Nephron (organoid): ENCODE data around the gene ASTN2.

Experiments used
- H3K27ac Mint-ChIP-seq, 3 experiments: 2 replicates each; pipeline ENCODE4 v1.8.0; 2020; ENCODE audit warnings: mixed read lengths in 3 of 3, mild to moderate bottlenecking in 2 of 3, moderate library complexity in 1 of 3
- H3K27me3 Mint-ChIP-seq: 2 replicates; pipeline ENCODE4 v1.8.0; 2021; ENCODE audit warnings: low read depth, mild to moderate bottlenecking, moderate library complexity, mixed read lengths
- H3K36me3 Mint-ChIP-seq: 2 replicates; pipeline ENCODE4 v1.8.0; 2020; ENCODE audit warnings: low read depth, mixed read lengths
- H3K4me1 Mint-ChIP-seq: 2 replicates; pipeline ENCODE4 v1.8.0; 2020; ENCODE audit warnings: mixed read lengths
- H3K4me3 Mint-ChIP-seq, 3 experiments: 2 replicates each; pipeline ENCODE4 v1.8.0; 2020; ENCODE audit warnings: mild to moderate bottlenecking in 3 of 3, mixed read lengths in 3 of 3, moderate library complexity in 2 of 3
- H3K9me3 Mint-ChIP-seq: 2 replicates; pipeline ENCODE4 v1.8.0; 2020; ENCODE audit warnings: mixed read lengths
- CTCF ChIP-seq, 3 experiments: fragments of 200-600 bp; sonication (generic); IDR thresholded peaks; one replicate each; pipeline ENCODE4 v1.5.0; 2021; ENCODE audit warnings: antibody characterized with exemption in 3 of 3; ENCODE audit not compliant: unreplicated experiment in 3 of 3

The ASTN2 gene

GRCh38 chr9:117317192-117317591 is 97.7 kb downstream of the ASTN2 start:
- Mint-ChIP-seq H3K27me3 (peaks cover 4% of the 10 kb centered on the region), H3K27ac (no peak overlapping the region), H3K9me3 (no peaks in the 10 kb centered on the region), H3K36me3 (no peaks in the 10 kb centered on the region), H3K4me3 (no peak overlapping the region), H3K4me1 (peaks cover 6% of the 10 kb centered on the region)
- TF ChIP-seq CTCF (IDR thresholded peaks at IDR 0.05; ENCODE audit: unreplicated experiment in 3 of 3) = no peak

DNA sequence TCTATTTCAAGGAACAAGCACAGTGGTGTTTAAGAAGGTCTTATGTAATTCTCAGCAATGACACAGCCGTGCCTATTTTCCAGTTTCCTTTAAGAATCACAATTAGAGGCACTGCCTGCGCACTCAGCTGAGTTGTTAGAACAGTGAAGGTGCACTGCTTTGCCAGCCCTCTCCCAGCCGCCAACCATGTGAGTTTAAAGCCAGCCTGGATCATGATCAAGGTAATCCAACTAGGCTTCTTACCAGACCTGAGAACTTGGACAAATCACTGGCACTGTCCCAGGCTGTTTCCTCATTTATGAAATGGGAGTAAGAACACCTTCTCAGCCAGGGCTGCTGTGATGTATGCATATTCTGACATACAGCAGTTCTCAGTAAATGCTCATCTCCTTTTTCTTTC is 99.6 kb downstream of the ASTN2 start:
- H3K4me3 Mint-ChIP-seq = no peak overlapping the region
- no peaks in the 10 kb centered on the region for H3K36me3 Mint-ChIP-seq
- no peak overlapping the region for H3K27ac Mint-ChIP-seq
- no peaks in the 10 kb centered on the region for H3K4me1 Mint-ChIP-seq
- no peak for TF ChIP-seq CTCF (IDR thresholded peaks at IDR 0.05; ENCODE audit: unreplicated experiment in 3 of 3)
- H3K27me3 Mint-ChIP-seq = peaks cover 13% of the 10 kb centered on the region
- H3K9me3 Mint-ChIP-seq = no peaks in the 10 kb centered on the region

- no peak overlapping the region for H3K4me3 Mint-ChIP-seq
- H3K9me3 Mint-ChIP-seq = no peaks in the 10 kb centered on the region
- H3K4me1 Mint-ChIP-seq = no peaks in the 10 kb centered on the region
- peaks cover 13% of the 10 kb centered on the region for H3K27me3 Mint-ChIP-seq
- H3K36me3 Mint-ChIP-seq = no peaks in the 10 kb centered on the region
- TF ChIP-seq CTCF (IDR thresholded peaks at IDR 0.05; ENCODE audit: unreplicated experiment in 3 of 3) = no peak
- no peak overlapping the region for H3K27ac Mint-ChIP-seq
Measured at GRCh38 chr9:117313989-117314388, 100.9 kb downstream of the ASTN2 start.

DNA sequence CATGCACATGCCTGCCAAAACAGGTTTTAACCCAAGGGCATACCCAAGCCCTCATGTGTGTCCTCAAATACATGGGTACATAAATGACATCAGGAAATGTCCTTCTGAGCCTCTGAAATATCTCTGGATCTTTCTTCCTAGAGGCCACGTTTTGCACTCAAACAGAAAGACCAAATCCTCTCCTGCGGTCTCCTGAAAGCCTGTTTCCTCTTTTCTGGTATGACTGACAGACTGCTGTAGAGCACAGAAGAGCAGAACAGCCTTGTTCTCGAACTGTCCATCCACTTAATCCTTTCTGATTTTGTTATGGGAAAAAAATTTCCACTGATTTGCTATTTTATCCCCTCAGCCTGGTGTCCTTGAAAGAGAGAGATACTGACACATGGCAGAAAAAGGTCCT is 107.2 kb downstream of the ASTN2 start:
- TF ChIP-seq CTCF (IDR thresholded peaks at IDR 0.05; ENCODE audit: unreplicated experiment in 3 of 3) = no peak
- H3K27me3 Mint-ChIP-seq = peaks cover 17% of the 10 kb centered on the region
- no peak overlapping the region for H3K4me3 Mint-ChIP-seq
- H3K36me3 Mint-ChIP-seq = no peaks in the 10 kb centered on the region
- H3K4me1 Mint-ChIP-seq = no peaks in the 10 kb centered on the region
- H3K27ac Mint-ChIP-seq = no peak overlapping the region
- no peaks in the 10 kb centered on the region for H3K9me3 Mint-ChIP-seq

- Mint-ChIP-seq H3K27me3 (peaks cover 14% of the 10 kb centered on the region), H3K9me3 (no peaks in the 10 kb centered on the region), H3K4me3 (no peak overlapping the region), H3K4me1 (no peaks in the 10 kb centered on the region), H3K27ac (no peak overlapping the region), H3K36me3 (no peaks in the 10 kb centered on the region)
- no peak for TF ChIP-seq CTCF (IDR thresholded peaks at IDR 0.05; ENCODE audit: unreplicated experiment in 3 of 3)
Measured at GRCh38 chr9:117306032-117306431, 108.8 kb downstream of the ASTN2 start.

- peaks cover 11% of the 10 kb centered on the region for H3K27me3 Mint-ChIP-seq
- H3K4me3 Mint-ChIP-seq = no peak overlapping the region
- H3K9me3 Mint-ChIP-seq = no peaks in the 10 kb centered on the region
Measured at GRCh38 chr9:117305454-117305853, 109.4 kb downstream of the ASTN2 start.

More at GRCh38 chr9:117305454-117305853, 109.4 kb downstream of the ASTN2 start:
- TF ChIP-seq CTCF (IDR thresholded peaks at IDR 0.05; ENCODE audit: unreplicated experiment in 3 of 3) = no peak
- no peaks in the 10 kb centered on the region for H3K36me3 Mint-ChIP-seq
- no peaks in the 10 kb centered on the region for H3K4me1 Mint-ChIP-seq
- no peak overlapping the region for H3K27ac Mint-ChIP-seq
